Endometrial microvascular endothelial cells (primary cell): ENCODE data around the gene GYS1. TPM values are rescaled to one million over a fixed set of nuclear protein-coding genes. Genes with fewer than 3 reads are reported as not detected.
"Not testable (repeated sequence)": the region's sequence is repeated elsewhere in the genome, so short reads cannot be mapped to it uniquely, and the experiment has no call there.

Experiments used
- in situ Hi-C: cut with HindIII; loops from 2 replicates; pipeline ENCODE4 v1.10.0; 2017; ENCODE audit warnings: low sequenced_read_pairs, low pct_unique_long_range_greater_than_20kb; ENCODE audit errors: inconsistent ontology term
- total RNA-seq: library from RNA; depleted of rRNA; stranded (reverse); fragments of >200 nt; gene quantifications from one replicate; pipeline ENCODE4 v1.2.3, GENCODE V29; 2015; ENCODE audit errors: inconsistent ontology term

The GYS1 gene
- total RNA-seq, 1 donor from 2014 or later, result 45.1 TPM

- in situ Hi-C loops, result not testable (repeated sequence)
Measured at GRCh38 chr19:48925890-48926289, 67.2 kb downstream of the GYS1 start.

- in situ Hi-C loops, result no loop called here
Measured at GRCh38 chr19:48925240-48925843, 67.8 kb downstream of the GYS1 start.

GRCh38 chr19:48922548-48923490, 70.3 kb downstream of the GYS1 start:
- in situ Hi-C loops, result no loop called here

GRCh38 chr19:48921721-48922500, 71.2 kb downstream of the GYS1 start:
- in situ Hi-C loops, result no loop called here

- in situ Hi-C loops, result no loop called here
Measured at GRCh38 chr19:48920949-48921348, 72.2 kb downstream of the GYS1 start.

GRCh38 chr19:48919271-48919670, 73.8 kb downstream of the GYS1 start:
- in situ Hi-C loops, result not testable (repeated sequence)

GRCh38 chr19:48918801-48919247, 74.3 kb downstream of the GYS1 start:
- in situ Hi-C loops, result no loop called here

Other genes with a start within 250 kb of the GYS1 start
- gene IZUMO1, start 246.4 kb downstream of the GYS1 start, total RNA-seq, result 0.84 TPM
- 4.9 TPM for gene FUT1, start 240.7 kb downstream of the GYS1 start, total RNA-seq
- not detected for gene FGF21, start 237.8 kb downstream of the GYS1 start, total RNA-seq
- gene BCAT2, start 182.3 kb downstream of the GYS1 start, total RNA-seq, result 82.0 TPM
- gene HSD17B14, start 156.8 kb downstream of the GYS1 start, total RNA-seq, result 4.5 TPM
- not detected for gene PLEKHA4, start 124.7 kb downstream of the GYS1 start, total RNA-seq
- 56.0 TPM for gene PPP1R15A, start 120.9 kb downstream of the GYS1 start, total RNA-seq
- not detected for gene TULP2, start 94.6 kb downstream of the GYS1 start, total RNA-seq
- gene NUCB1, start 93.0 kb downstream of the GYS1 start, total RNA-seq, result 227 TPM
- gene DHDH, start 59.6 kb downstream of the GYS1 start, total RNA-seq, result not detected
- 149 TPM for gene BAX, start 38.4 kb downstream of the GYS1 start, total RNA-seq
- 3,048 TPM for gene FTL, start 28.0 kb downstream of the GYS1 start, total RNA-seq
- 267 TPM for gene RUVBL2, start 578 bp upstream of the GYS1 start, total RNA-seq
- gene LHB, start 23.8 kb upstream of the GYS1 start, total RNA-seq, result not detected
- gene CGB3, start 31.0 kb upstream of the GYS1 start, total RNA-seq, result not detected
- not detected for gene CGB2, start 38.6 kb upstream of the GYS1 start, total RNA-seq
- not detected for gene CGB1, start 43.6 kb upstream of the GYS1 start, total RNA-seq
- not detected for gene CGB5, start 50.5 kb upstream of the GYS1 start, total RNA-seq
- not detected for gene CGB8, start 55.8 kb upstream of the GYS1 start, total RNA-seq
- gene CGB7, start 64.4 kb upstream of the GYS1 start, total RNA-seq, result not detected
- gene NTF4, start 71.5 kb upstream of the GYS1 start, total RNA-seq, result not detected
- gene KCNA7, start 79.4 kb upstream of the GYS1 start, total RNA-seq, result not detected
- gene SNRNP70, start 92.1 kb upstream of the GYS1 start, total RNA-seq, result 260 TPM
- 0.74 TPM for gene LIN7B, start 121.1 kb upstream of the GYS1 start, total RNA-seq
- gene C19orf73, start 125.8 kb upstream of the GYS1 start, total RNA-seq, result 0.74 TPM
- 1.9 TPM for gene PPFIA3, start 126.2 kb upstream of the GYS1 start, total RNA-seq
- not detected for gene HRC, start 162.1 kb upstream of the GYS1 start, total RNA-seq
- 27.8 TPM for gene TRPM4, start 164.5 kb upstream of the GYS1 start, total RNA-seq